Measurements from ENCODE around the gene LYRM4. TPM values are rescaled to one million over a fixed set of nuclear protein-coding genes. Genes with fewer than 3 reads are reported as not detected.

The LYRM4 gene
- total and polyA plus RNA-seq, 2 experiments from 2014 or later = 51.0 to 62.0 TPM

GRCh38 chr6:5277589-5277988, 16.8 kb upstream of the LYRM4 start (continued):
- no peak for TF ChIP-seq CTCF (conservative IDR thresholded peaks at IDR 0.05; ENCODE audit: low read depth in 2 of 2)
- no peak for TF ChIP-seq STAT1 (IDR thresholded peaks at IDR 0.05; ENCODE audit: unreplicated experiment)
- no peak for TF ChIP-seq EZH2 (IDR thresholded peaks at IDR 0.05; ENCODE audit: low read depth, unreplicated experiment)
- TF ChIP-seq JUNB (IDR thresholded peaks at IDR 0.05; ENCODE audit: unreplicated experiment) = no peak
- no peak for TF ChIP-seq POLR2AphosphoS5 (IDR thresholded peaks at IDR 0.05; ENCODE audit: low read depth)
- TF ChIP-seq REST (IDR thresholded peaks at IDR 0.05; ENCODE audit: unreplicated experiment) = no peak
- no peak for TF ChIP-seq ZNF114 (CRISPR knock-in tag; IDR thresholded peaks at IDR 0.05)

GRCh38 chr6:5276581-5276980, 15.8 kb upstream of the LYRM4 start:
- Mint-ChIP-seq H3K27ac (peak overlapping the region; percentile 27; the same call in 1 of the 2 replicates), H3K4me1 (peaks cover 25% of the 10 kb centered on the region), H3K27me3 (ENCODE audit: insufficient read depth, low read depth, poor library complexity) (peaks cover 5% of the 10 kb centered on the region), H3K9me3 (no peaks in the 10 kb centered on the region), H3K4me3 (no peak overlapping the region), H3K36me3 (ENCODE audit: low read depth) (no peaks in the 10 kb centered on the region)
- Histone ChIP-seq H3F3A (replicated peaks; ENCODE audit: low read depth) (no peaks in the 10 kb centered on the region), H3K36me3 (ENCODE audit: insufficient read depth) (no peaks in the 10 kb centered on the region), H3K27me3 (ENCODE audit: insufficient read depth) (no peaks in the 10 kb centered on the region), H3K27ac (ENCODE audit: low read depth) (no peak overlapping the region), H2AFZ (no peak overlapping the region), H3K4me1 (ENCODE audit: insufficient read depth) (peaks cover 19% of the 10 kb centered on the region), H3K4me2 (no peak overlapping the region), H4K20me1 (replicated peaks; ENCODE audit: insufficient read depth) (no peaks in the 10 kb centered on the region; the same call in 1 of the 2 replicates), H3K4me3 (no peak overlapping the region), H3K9me2 (ENCODE audit: insufficient read depth) (no peaks in the 10 kb centered on the region), H3K79me2 (replicated peaks; ENCODE audit: insufficient read depth) (peaks cover 9% of the 10 kb centered on the region)
- ATAC-seq = peak; percentile 28; the same call in 1 of the 3 replicates
- TF ChIP-seq ZNF114 (CRISPR knock-in tag; IDR thresholded peaks at IDR 0.05) = no peak
- no peak for DNase-seq (ENCODE audit: low spot score)

GRCh38 chr6:5275497-5275896, 14.7 kb upstream of the LYRM4 start:
- no peak for TF ChIP-seq REST (IDR thresholded peaks at IDR 0.05; ENCODE audit: unreplicated experiment)
- TF ChIP-seq ZNF114 (CRISPR knock-in tag; IDR thresholded peaks at IDR 0.05) = no peak
- no peak for TF ChIP-seq EZH2 (IDR thresholded peaks at IDR 0.05; ENCODE audit: low read depth, unreplicated experiment)
- TF ChIP-seq EZH2phosphoT487 (IDR thresholded peaks at IDR 0.05; ENCODE audit: unreplicated experiment) = no peak
- TF ChIP-seq JUNB (IDR thresholded peaks at IDR 0.05; ENCODE audit: unreplicated experiment) = no peak
- no peak for TF ChIP-seq ETS1 (IDR thresholded peaks at IDR 0.05)
- no peak for TF ChIP-seq ZNF331 (CRISPR knock-in tag; IDR thresholded peaks at IDR 0.05; ENCODE audit: low read depth)
- DNase-seq (ENCODE audit: low spot score) (no peak), ATAC-seq (no peak)
- H3K36me3 ChIP-seq (ENCODE audit: insufficient read depth) = no peaks in the 10 kb centered on the region
- H3K4me3 ChIP-seq = no peak overlapping the region
- no peaks in the 10 kb centered on the region for H3K9me2 ChIP-seq (ENCODE audit: insufficient read depth)
- H3K4me1 Mint-ChIP-seq = peaks cover 32% of the 10 kb centered on the region
- H3K9me3 Mint-ChIP-seq = no peaks in the 10 kb centered on the region
- H3K79me2 ChIP-seq (replicated peaks; ENCODE audit: insufficient read depth) = peaks cover 12% of the 10 kb centered on the region
- H3K27me3 ChIP-seq (ENCODE audit: insufficient read depth) = no peaks in the 10 kb centered on the region
- H3K4me3 Mint-ChIP-seq = no peak overlapping the region
- no peak overlapping the region for H3K27ac ChIP-seq (ENCODE audit: low read depth)
- no peaks in the 10 kb centered on the region for H3K36me3 Mint-ChIP-seq (ENCODE audit: low read depth)
- no peak overlapping the region for H3K4me2 ChIP-seq
- no peak overlapping the region for H3K27ac Mint-ChIP-seq
- H4K20me1 ChIP-seq (replicated peaks; ENCODE audit: insufficient read depth) = no peaks in the 10 kb centered on the region; the same call in 1 of the 2 replicates
- H3K27me3 Mint-ChIP-seq (ENCODE audit: insufficient read depth, low read depth, poor library complexity) = peaks cover 5% of the 10 kb centered on the region
- H3F3A ChIP-seq (replicated peaks; ENCODE audit: low read depth) = no peaks in the 10 kb centered on the region
- peaks cover 24% of the 10 kb centered on the region for H3K4me1 ChIP-seq (ENCODE audit: insufficient read depth)
- H2AFZ ChIP-seq = no peak overlapping the region
